UCSD-AML1 (cell line): ENCODE results near the gene KRTAP4-4.

Experiments
- DNase-seq: peaks from one replicate; lab custom pipeline; 2025; ENCODE audit not compliant: unreplicated experiment; lab: John Stamatoyannopoulos, UW

KRTAP4-4 gene

DNA sequence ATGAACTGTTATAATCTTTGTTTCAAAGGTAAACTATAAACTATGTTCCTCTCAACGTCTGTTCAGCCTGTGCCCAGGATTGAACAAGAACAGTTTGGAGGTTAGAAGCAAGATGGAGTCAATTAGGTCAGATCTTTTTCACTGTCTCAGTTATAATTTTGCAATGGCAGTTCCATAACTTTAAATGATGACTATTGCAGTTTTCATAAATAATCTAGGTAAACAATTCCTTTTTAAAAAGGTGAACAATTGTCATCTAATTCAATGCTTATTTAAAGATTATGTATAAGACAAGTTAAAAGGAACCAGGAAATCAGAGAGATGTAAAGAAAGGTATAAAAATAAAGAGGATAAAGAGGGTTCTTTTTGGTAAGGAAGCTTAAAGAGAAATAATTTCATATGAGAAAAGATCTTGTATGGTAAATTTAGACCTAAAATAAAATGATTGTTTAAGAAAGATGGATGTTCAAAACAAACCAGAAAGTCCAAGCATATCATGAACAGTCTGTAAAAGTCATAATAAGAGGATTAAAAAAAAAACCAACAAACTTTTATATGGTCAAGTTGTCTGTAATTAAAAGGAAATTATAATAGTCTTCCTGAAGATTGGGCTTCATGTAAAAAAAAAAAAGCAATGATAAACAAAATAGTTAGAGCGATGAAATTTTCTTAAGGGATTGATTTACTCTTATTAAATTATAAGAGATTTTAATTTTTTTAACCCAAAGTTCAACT, 49.2 kb downstream of the KRTAP4-4 start:
- DNase-seq, result no peak
